IMR-90 (cell line): ENCODE data around the gene PRSS21. TPM values are rescaled to one million over a fixed set of nuclear protein-coding genes. Genes with fewer than 3 reads are reported as not detected.
A peak's percentile ranks its signal among the peaks of the same experiment; 100 is the strongest.

Experiments
- ATAC-seq: fragments of 200-7000 bp; cut with Tn5 transposase; 2 replicates; pipeline ENCODE4 v1.9.1; 2020; ENCODE audit warnings: low read depth, mild to moderate bottlenecking, moderate library complexity
- BruUV-seq: library from RNA; stranded (reverse); fragments of 400-500 nt; replicated peaks from 2 replicates; lab custom pipeline; 2021; lab: Mats Ljungman, UMichigan
- CTCF ChIA-PET: fragments of 300-600 bp; formaldehyde crosslinking; extraction: SDS; loops from one replicate; lab custom pipeline; 2021; ENCODE audit warnings: antibody characterized with exemption; lab: Yijun Ruan, JAX
- POLR2A ChIA-PET: fragments of 300-600 bp; sonication (Branson Sonifier 250); formaldehyde crosslinking; loops from one replicate; lab custom pipeline; 2022; ENCODE audit warnings: antibody characterized with exemption; ENCODE audit not compliant: unreplicated experiment; lab: Charles Lee
- DNase-seq: peaks from one replicate; pipeline ENCODE4 v3.0.0; 2013
- H2AFZ ChIP-seq: replicated peaks from 2 replicates; pipeline ENCODE3; 2013; ENCODE audit warnings: low read length, mild to moderate bottlenecking; ENCODE audit not compliant: poor library complexity
- H2AK5ac ChIP-seq: 2 replicates; pipeline ENCODE4 v1.6.1; 2013; ENCODE audit warnings: low read depth, low read length, inconsistent platforms
- H2AK9ac ChIP-seq: replicated peaks from 2 replicates; pipeline ENCODE3; 2013; ENCODE audit warnings: mild to moderate bottlenecking, low read depth, low read length, moderate library complexity; ENCODE audit not compliant: poor library complexity
- H2BK120ac ChIP-seq: 2 replicates; pipeline ENCODE4 v1.6.1; 2013; ENCODE audit warnings: low read depth, low read length, inconsistent platforms
- H2BK15ac ChIP-seq: 3 replicates; pipeline ENCODE4 v1.6.1; 2013; ENCODE audit warnings: low read depth, low read length, inconsistent platforms
- H2BK20ac ChIP-seq: 2 replicates; pipeline ENCODE4 v1.6.1; 2013; ENCODE audit warnings: low read depth, mild to moderate bottlenecking, inconsistent platforms, low read length, moderate library complexity
- H2BK5ac ChIP-seq: 2 replicates; pipeline ENCODE4 v1.6.1; 2013; ENCODE audit warnings: mild to moderate bottlenecking, low read depth, low read length, inconsistent platforms; ENCODE audit not compliant: poor library complexity, severe bottlenecking
- H3K14ac ChIP-seq: replicated peaks from 2 replicates; pipeline ENCODE4 v1.6.1; 2013; ENCODE audit warnings: low read depth, low read length, inconsistent platforms
- H3K18ac ChIP-seq: 2 replicates; pipeline ENCODE4 v1.6.1; 2013; ENCODE audit warnings: low read depth, low read length, control low read depth
- H3K23ac ChIP-seq: 2 replicates; pipeline ENCODE4 v1.6.1; 2013; ENCODE audit warnings: low read depth, low read length, inconsistent platforms
- H3K27ac ChIP-seq: 2 replicates; pipeline ENCODE4 v1.5.1; 2013; ENCODE audit warnings: mild to moderate bottlenecking, control low read depth, low read length; ENCODE audit not compliant: insufficient read depth
- H3K27me3 ChIP-seq: 2 replicates; pipeline ENCODE4 v1.6.1; 2013; ENCODE audit warnings: low read length; ENCODE audit not compliant: control insufficient read depth, insufficient read depth
- H3K36me3 ChIP-seq: 2 replicates; pipeline ENCODE4 v1.6.1; 2013; ENCODE audit warnings: low read length, mixed read lengths; ENCODE audit not compliant: control insufficient read depth, insufficient read depth
- H3K4ac ChIP-seq: 2 replicates; pipeline ENCODE4 v1.6.1; 2013; ENCODE audit warnings: low read depth, low read length, inconsistent platforms
- H3K4me1 ChIP-seq: 2 replicates; pipeline ENCODE4 v1.6.1; 2013; ENCODE audit warnings: low read length, mixed read lengths; ENCODE audit not compliant: control insufficient read depth, insufficient read depth
- H3K4me2 ChIP-seq: 2 replicates; pipeline ENCODE4 v1.6.1; 2013; ENCODE audit warnings: low read depth, mild to moderate bottlenecking, control low read depth, low read length, moderate library complexity
- H3K4me3 ChIP-seq: 2 replicates; pipeline ENCODE4 v1.5.1; 2013; ENCODE audit warnings: low read depth, mild to moderate bottlenecking, control low read depth, low read length, moderate library complexity; ENCODE audit not compliant: insufficient read depth
- H3K56ac ChIP-seq: 2 replicates; pipeline ENCODE4 v1.6.1; 2013; ENCODE audit warnings: low read length, inconsistent platforms; ENCODE audit not compliant: insufficient read depth; ENCODE audit errors: extremely low read depth
- H3K79me1 ChIP-seq, 2 experiments: 2 replicates each; pipeline ENCODE4 v1.6.1; 2013; ENCODE audit warnings: low read length in 2 of 2, inconsistent platforms in 1 of 2, low read depth in 1 of 2
- H3K9ac ChIP-seq: 2 replicates; pipeline ENCODE4 v1.6.1; 2013; ENCODE audit warnings: low read depth, low read length, control low read depth
- H3K9me1 ChIP-seq: 2 replicates; pipeline ENCODE4 v1.6.1; 2013; ENCODE audit warnings: low read length, inconsistent platforms; ENCODE audit not compliant: insufficient read depth
- H3K9me3 ChIP-seq: 2 replicates; pipeline ENCODE4 v1.6.1; 2013; ENCODE audit warnings: low read length; ENCODE audit not compliant: control insufficient read depth, insufficient read depth
- H4K20me1 ChIP-seq: 2 replicates; pipeline ENCODE4 v1.6.1; 2013; ENCODE audit warnings: low read length, inconsistent platforms; ENCODE audit not compliant: insufficient read depth
- H4K5ac ChIP-seq: 2 replicates; pipeline ENCODE4 v1.6.1; 2013; ENCODE audit warnings: mild to moderate bottlenecking, low read depth, low read length, control low read depth
- H4K8ac ChIP-seq, 2 experiments: 2 replicates each; pipeline ENCODE4 v1.6.1; 2013; ENCODE audit warnings: low read depth in 2 of 2, low read length in 2 of 2, control low read depth in 1 of 2, inconsistent platforms in 1 of 2
- H4K91ac ChIP-seq: 2 replicates; pipeline ENCODE4 v1.6.1; 2013; ENCODE audit warnings: low read depth, low read length, inconsistent platforms; ENCODE audit not compliant: insufficient read depth
- CHD1 ChIP-seq: IDR thresholded peaks from 2 replicates; pipeline ENCODE4 v1.6.1; 2012; ENCODE audit warnings: low read depth, low read length, improper control_type of control experiment
- MAFK ChIP-seq: IDR thresholded peaks from 2 replicates; pipeline ENCODE4 v1.6.1; 2012; ENCODE audit warnings: low read depth, low read length, improper control_type of control experiment
- NFE2L2 ChIP-seq: fragments of 150-350 bp; IDR thresholded peaks from 2 replicates; pipeline ENCODE4 v1.6.1; 2016; ENCODE audit warnings: low read depth, mild to moderate bottlenecking, low read length
- POLR2A ChIP-seq: IDR thresholded peaks from 2 replicates; pipeline ENCODE4 v1.6.1; 2012; ENCODE audit warnings: mild to moderate bottlenecking, low read depth, low read length
- RAD21 ChIP-seq: IDR thresholded peaks from 2 replicates; pipeline ENCODE4 v1.6.1; 2012; ENCODE audit warnings: low read length, improper control_type of control experiment
- RCOR1 ChIP-seq: IDR thresholded peaks from 2 replicates; pipeline ENCODE4 v1.6.1; 2012; ENCODE audit warnings: mild to moderate bottlenecking, low read length, improper control_type of control experiment; ENCODE audit not compliant: insufficient replicate concordance
- WGBS, 2 experiments: methylation state at CpG; one replicate each; pipeline versions ENCODE4 v1.1.5 to v1.1.7; 2013; ENCODE audit warnings: missing lambda C conversion rate in 2 of 2; ENCODE audit not compliant: insufficient read length in 1 of 2; ENCODE audit errors: extremely low coverage in 2 of 2; 5-methylcytosine and 5-hydroxymethylcytosine counted together
- dilution Hi-C: fragments of 300-500 bp; cut with HindIII; formaldehyde crosslinking; loops from one replicate; pipeline ENCODE4 v1.14.3; 2018; ENCODE audit warnings: low sequenced_read_pairs; ENCODE audit not compliant: unreplicated experiment
- in situ Hi-C: fragments of 300-500 bp; cut with MboI; formaldehyde crosslinking; loops from 3 replicates; pipeline ENCODE4 v1.14.3; 2019; ENCODE audit warnings: low sequenced_read_pairs, inconsistent platforms, mixed read lengths
- intact Hi-C: fragments of 100-400 bp; cut with micrococcal nuclease; formaldehyde crosslinking; loops from 2 replicates; pipeline ENCODE4 v1.10.0; 2022
- polyA plus RNA-seq, 3 experiments: library from polyadenylated mRNA; depleted of rRNA; stranded (reverse); fragments of >200 nt; gene quantifications; 2 replicates each; pipeline ENCODE4 v1.2.3, GENCODE V29; 2012; ENCODE audit warnings: low replicate concordance in 1 of 3
- total RNA-seq: library from RNA; depleted of rRNA; stranded (reverse); fragments of >200 nt; gene quantifications from 2 replicates; pipeline ENCODE4 v1.2.3, GENCODE V29; 2012
- TF ChIP-seq, protein P1 (sequence below): conservative IDR thresholded peaks from 2 replicates; pipeline ENCODE4 v1.5.1; 2012; ENCODE audit warnings: mild to moderate bottlenecking, low read depth, low read length, improper control_type of control experiment

Gene PRSS21
- total and polyA plus RNA-seq, 2 of the 4 experiments (the other 2 are of a cell fraction), result 0.21 TPM; not detected in 1

DNA sequence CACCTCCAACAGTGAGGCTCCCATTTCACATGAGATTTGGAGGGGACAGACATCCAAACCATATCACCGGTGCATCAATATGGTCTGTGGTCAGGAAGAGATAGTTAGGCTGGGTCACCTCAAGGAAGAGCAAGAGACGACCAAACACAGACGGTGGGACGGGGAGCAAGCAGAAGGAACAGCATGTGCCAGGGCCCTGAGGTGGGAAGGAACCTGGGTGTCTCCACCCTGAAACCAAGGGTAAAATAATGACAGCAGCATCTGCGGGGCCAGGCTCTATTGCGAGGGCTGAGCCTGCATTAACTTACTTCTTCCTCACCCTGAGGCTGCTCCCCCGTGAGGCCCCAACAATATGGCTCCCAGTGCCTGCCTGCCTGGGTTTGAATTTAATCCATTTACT is 8.9 kb upstream of the PRSS21 start:
- Histone ChIP-seq H2BK20ac (no peak overlapping the region), H2BK120ac (no peak overlapping the region), H3K4ac (no peak overlapping the region), H3K79me1 (no peaks in the 10 kb centered on the region), H2AK9ac (peak overlapping the region; percentile 13), H3K9me1 (no peaks in the 10 kb centered on the region), H2BK5ac (no peak overlapping the region), H3K4me3 (no peak overlapping the region), H3K27me3 (peaks cover 56% of the 10 kb centered on the region), H3K56ac (no peak overlapping the region), H4K91ac (no peak overlapping the region), H3K4me1 (no peaks in the 10 kb centered on the region), H3K18ac (no peak overlapping the region), H3K36me3 (no peaks in the 10 kb centered on the region), H2AFZ (no peak overlapping the region), H3K27ac (no peak overlapping the region), H4K8ac (no peak overlapping the region), H2BK15ac (no peak overlapping the region), H3K14ac (no peak overlapping the region), H2AK5ac (no peak overlapping the region), H3K9ac (no peak overlapping the region), H4K20me1 (no peaks in the 10 kb centered on the region), H4K5ac (no peak overlapping the region), H3K4me2 (no peak overlapping the region), H3K23ac (no peak overlapping the region), H3K9me3 (peaks cover 22% of the 10 kb centered on the region)
- intact Hi-C loops, result no loop called here
- TF ChIP-seq RAD21 (no peak), POLR2A (no peak), CHD1 (no peak), RCOR1 (no peak), MAFK (no peak), NFE2L2 (no peak)
- TF ChIP-seq, protein P1, sequence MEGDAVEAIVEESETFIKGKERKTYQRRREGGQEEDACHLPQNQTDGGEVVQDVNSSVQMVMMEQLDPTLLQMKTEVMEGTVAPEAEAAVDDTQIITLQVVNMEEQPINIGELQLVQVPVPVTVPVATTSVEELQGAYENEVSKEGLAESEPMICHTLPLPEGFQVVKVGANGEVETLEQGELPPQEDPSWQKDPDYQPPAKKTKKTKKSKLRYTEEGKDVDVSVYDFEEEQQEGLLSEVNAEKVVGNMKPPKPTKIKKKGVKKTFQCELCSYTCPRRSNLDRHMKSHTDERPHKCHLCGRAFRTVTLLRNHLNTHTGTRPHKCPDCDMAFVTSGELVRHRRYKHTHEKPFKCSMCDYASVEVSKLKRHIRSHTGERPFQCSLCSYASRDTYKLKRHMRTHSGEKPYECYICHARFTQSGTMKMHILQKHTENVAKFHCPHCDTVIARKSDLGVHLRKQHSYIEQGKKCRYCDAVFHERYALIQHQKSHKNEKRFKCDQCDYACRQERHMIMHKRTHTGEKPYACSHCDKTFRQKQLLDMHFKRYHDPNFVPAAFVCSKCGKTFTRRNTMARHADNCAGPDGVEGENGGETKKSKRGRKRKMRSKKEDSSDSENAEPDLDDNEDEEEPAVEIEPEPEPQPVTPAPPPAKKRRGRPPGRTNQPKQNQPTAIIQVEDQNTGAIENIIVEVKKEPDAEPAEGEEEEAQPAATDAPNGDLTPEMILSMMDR, result no peak
- ChIA-PET POLR2A (no interaction called here), CTCF (no interaction called here)
- in situ Hi-C loops, result no loop called here
- dilution Hi-C loops, result no loop called here
- ATAC-seq, result no peak
- no peak for DNase-seq
- BruUV-seq, result no TSS peak
- WGBS, 2 experiments, result 65% methylated on average over 2 of the region's 7 CpGs; no CpG with 5 or more reads in 1 of the 2 experiments
